CD4-positive, alpha-beta T cell (primary cell): ENCODE measurements around the gene PPP1R1B. TPM values are rescaled to one million over a fixed set of nuclear protein-coding genes. Genes with fewer than 3 reads are reported as not detected.

Experiments used
- ATAC-seq: fragments of 200-7000 bp; cut with Tn5 transposase; one replicate; pipeline ENCODE4 v1.10.0; 2022; ENCODE audit warnings: mild to moderate bottlenecking; ENCODE audit not compliant: poor library complexity
- CTCF ChIA-PET: fragments of 350-600 bp; sonication (Branson Sonifier 250); formaldehyde crosslinking; loops from one replicate; lab custom pipeline; 2021; ENCODE audit warnings: antibody characterized with exemption, inconsistent platforms; lab: Charles Lee
- POLR2A ChIA-PET: fragments of 350-600 bp; sonication (Branson Sonifier 250); formaldehyde crosslinking; loops from one replicate; lab custom pipeline; 2021; ENCODE audit warnings: antibody characterized with exemption, inconsistent platforms; lab: Charles Lee
- DNase-seq, 14 experiments: peaks; one replicate each; pipeline ENCODE4 v3.0.0-alpha.2; 2013 to 2020; ENCODE audit warnings: mixed read lengths in 2 of 14
- H3K27ac ChIP-seq, 2 donors: one replicate each; pipeline versions ENCODE4 v1.5.1 to v1.7.0; 2013; ENCODE audit warnings: low read length in 2 of 2, low read depth in 1 of 2, mild to moderate bottlenecking in 1 of 2
- H3K27me3 ChIP-seq, 2 experiments: 1 replicate in 1 of 2; 2 replicates in 1 of 2; pipeline versions ENCODE4 v1.6.1 to v1.7.0; 2013; ENCODE audit warnings: low read length in 2 of 2, control low read depth in 1 of 2, mild to moderate bottlenecking in 1 of 2, moderate library complexity in 1 of 2; ENCODE audit not compliant: insufficient read depth in 2 of 2, control insufficient read depth in 1 of 2
- H3K36me3 ChIP-seq: one replicate; pipeline ENCODE4 v1.6.1; 2013; ENCODE audit warnings: low read length, control low read depth; ENCODE audit not compliant: insufficient read depth
- H3K4me1 ChIP-seq: one replicate; pipeline ENCODE4 v1.6.1; 2013; ENCODE audit warnings: low read length, control low read depth; ENCODE audit not compliant: insufficient read depth
- H3K4me3 ChIP-seq: one replicate; pipeline ENCODE4 v1.5.1; 2013; ENCODE audit warnings: mild to moderate bottlenecking, low read length, moderate library complexity
- H3K9me3 ChIP-seq, 2 experiments: 1 replicate in 1 of 2; 2 replicates in 1 of 2; pipeline versions ENCODE4 v1.6.1 to v1.7.0; 2013; ENCODE audit warnings: low read length in 2 of 2, mild to moderate bottlenecking in 2 of 2, control low read depth in 1 of 2, moderate library complexity in 1 of 2; ENCODE audit not compliant: control insufficient read depth in 1 of 2, insufficient read depth in 1 of 2
- H3K27ac Mint-ChIP-seq: one replicate; pipeline ENCODE4 v1.8.0; 2020; ENCODE audit warnings: mixed read lengths
- H3K27me3 Mint-ChIP-seq: one replicate; pipeline ENCODE4 v1.8.0; 2021; ENCODE audit warnings: mixed read lengths
- H3K36me3 Mint-ChIP-seq: one replicate; pipeline ENCODE4 v1.8.0; 2021; ENCODE audit warnings: low read depth, mixed read lengths
- H3K4me1 Mint-ChIP-seq: one replicate; pipeline ENCODE4 v1.8.0; 2021; ENCODE audit warnings: low read depth, mixed read lengths
- H3K4me3 Mint-ChIP-seq: one replicate; pipeline ENCODE4 v1.8.0; 2020; ENCODE audit warnings: mild to moderate bottlenecking, mixed read lengths
- H3K9me3 Mint-ChIP-seq: one replicate; pipeline ENCODE4 v1.8.0; 2020; ENCODE audit warnings: mixed read lengths
- intact Hi-C, 2 experiments: fragments of 100-400 bp; cut with DNase I in 1 of 2; cut with micrococcal nuclease in 1 of 2; formaldehyde crosslinking; loops; one replicate each; pipeline versions ENCODE4 v1.15.1 to v1.9.0; 2023 to 2025; cut with DNase I, micrococcal nuclease
- total RNA-seq, 174 experiments: library from RNA in 2 of 174; stranded (reverse) in 2 of 174; gene quantifications; one replicate each; pipeline ENCODE4 v1.2.3 and lab custom pipeline; 2021 to 2026
- TF ChIP-seq, protein P1 (sequence below): fragments of 200-600 bp; IDR thresholded peaks from one replicate; pipeline ENCODE4 v1.8.0; 2022; ENCODE audit warnings: antibody characterized with exemption, mild to moderate bottlenecking

PPP1R1B gene
- total RNA-seq, 2 experiments from 2014 or later, result 0.25 TPM; not detected in 1

DNA sequence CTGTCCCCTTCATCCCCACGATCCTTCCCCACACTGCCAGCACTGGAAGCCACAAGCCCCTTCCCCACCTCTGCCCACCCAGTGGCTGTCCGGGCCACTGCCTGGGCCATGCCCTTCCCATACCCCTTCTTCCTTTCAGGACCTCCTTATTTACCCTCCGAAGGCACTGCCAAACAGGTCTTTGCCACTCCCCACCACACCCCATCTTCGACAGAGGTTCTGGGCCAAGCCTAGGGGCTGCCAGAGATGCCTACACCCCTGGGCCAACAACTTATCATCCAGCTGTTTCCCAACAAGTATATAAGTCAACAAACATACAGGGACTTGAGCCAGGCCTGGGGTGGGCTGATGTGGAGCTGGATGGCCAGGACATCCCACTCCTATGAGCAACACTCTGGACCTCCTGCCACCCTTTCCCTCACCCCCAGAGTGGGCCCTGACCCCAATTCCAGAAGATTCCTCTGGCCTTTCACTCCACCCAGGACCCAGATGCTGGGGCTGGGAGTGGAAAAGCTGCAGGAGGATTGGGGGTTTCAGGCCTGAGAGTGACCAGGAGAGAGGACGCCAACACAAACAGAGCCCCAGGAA, 1.5 kb upstream of the PPP1R1B start:
- peaks cover 45% of the 10 kb centered on the region for H3K27me3 Mint-ChIP-seq
- Histone ChIP-seq H3K4me1 (peaks cover 37% of the 10 kb centered on the region), H3K27ac (no peak overlapping the region), H3K9me3 (peaks cover 0 to 7% of the 10 kb centered on the region in 2 experiments), H3K4me3 (no peak overlapping the region), H3K27me3 (peaks cover 30 to 36% of the 10 kb centered on the region in 2 experiments), H3K36me3 (no peaks in the 10 kb centered on the region)
- no peak for ATAC-seq
- H3K36me3 Mint-ChIP-seq, result no peaks in the 10 kb centered on the region
- no peak overlapping the region for H3K27ac Mint-ChIP-seq
- ChIA-PET POLR2A (no interaction called here), CTCF (no interaction called here)
- intact Hi-C loops, result loop anchor here in 1 of 2 experiments (10.0 kb wide), 1 partner anchor 240 kb away; the partner anchor contains the start of genes IKZF3 and ZPBP2
- peaks cover 25% of the 10 kb centered on the region for H3K4me1 Mint-ChIP-seq
- H3K9me3 Mint-ChIP-seq, result no peaks in the 10 kb centered on the region
- H3K4me3 Mint-ChIP-seq, result peak overlapping the region; percentile 20
- TF ChIP-seq, protein P1, sequence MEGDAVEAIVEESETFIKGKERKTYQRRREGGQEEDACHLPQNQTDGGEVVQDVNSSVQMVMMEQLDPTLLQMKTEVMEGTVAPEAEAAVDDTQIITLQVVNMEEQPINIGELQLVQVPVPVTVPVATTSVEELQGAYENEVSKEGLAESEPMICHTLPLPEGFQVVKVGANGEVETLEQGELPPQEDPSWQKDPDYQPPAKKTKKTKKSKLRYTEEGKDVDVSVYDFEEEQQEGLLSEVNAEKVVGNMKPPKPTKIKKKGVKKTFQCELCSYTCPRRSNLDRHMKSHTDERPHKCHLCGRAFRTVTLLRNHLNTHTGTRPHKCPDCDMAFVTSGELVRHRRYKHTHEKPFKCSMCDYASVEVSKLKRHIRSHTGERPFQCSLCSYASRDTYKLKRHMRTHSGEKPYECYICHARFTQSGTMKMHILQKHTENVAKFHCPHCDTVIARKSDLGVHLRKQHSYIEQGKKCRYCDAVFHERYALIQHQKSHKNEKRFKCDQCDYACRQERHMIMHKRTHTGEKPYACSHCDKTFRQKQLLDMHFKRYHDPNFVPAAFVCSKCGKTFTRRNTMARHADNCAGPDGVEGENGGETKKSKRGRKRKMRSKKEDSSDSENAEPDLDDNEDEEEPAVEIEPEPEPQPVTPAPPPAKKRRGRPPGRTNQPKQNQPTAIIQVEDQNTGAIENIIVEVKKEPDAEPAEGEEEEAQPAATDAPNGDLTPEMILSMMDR, result no peak
- no peak for DNase-seq

DNA sequence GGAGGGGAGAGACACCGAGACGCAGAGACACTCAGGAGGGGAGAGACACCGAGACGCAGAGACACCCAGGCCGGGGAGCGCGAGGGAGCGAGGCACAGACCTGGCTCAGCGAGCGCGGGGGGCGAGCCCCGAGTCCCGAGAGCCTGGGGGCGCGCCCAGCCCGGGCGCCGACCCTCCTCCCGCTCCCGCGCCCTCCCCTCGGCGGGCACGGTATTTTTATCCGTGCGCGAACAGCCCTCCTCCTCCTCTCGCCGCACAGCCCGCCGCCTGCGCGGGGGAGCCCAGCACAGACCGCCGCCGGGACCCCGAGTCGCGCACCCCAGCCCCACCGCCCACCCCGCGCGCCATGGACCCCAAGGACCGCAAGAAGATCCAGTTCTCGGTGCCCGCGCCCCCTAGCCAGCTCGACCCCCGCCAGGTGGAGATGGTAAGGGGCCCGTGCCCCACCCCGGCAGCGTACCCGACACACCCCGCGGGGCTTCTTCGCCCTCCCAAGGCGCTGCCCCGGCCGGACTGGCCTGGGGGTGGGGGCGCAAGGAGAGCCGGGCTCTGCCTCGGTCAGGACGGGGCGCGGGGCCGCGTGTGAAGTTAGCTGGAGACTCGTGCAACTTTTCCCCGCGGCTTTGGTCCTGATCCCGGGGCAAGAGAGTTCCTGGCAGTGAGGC, 427 bp downstream of the PPP1R1B start:
- POLR2A ChIA-PET, result interaction anchor here (1.1 kb wide), 1 partner anchor 10 kb away, joined by 5 read pairs; the partner anchor contains the start of gene STARD3
- Histone ChIP-seq H3K4me1 (peaks cover 37% of the 10 kb centered on the region), H3K27me3 (peaks cover 30 to 40% of the 10 kb centered on the region in 2 experiments), H3K27ac (no peak overlapping the region), H3K4me3 (peak overlapping the region; percentile 19), H3K36me3 (no peaks in the 10 kb centered on the region), H3K9me3 (peaks cover 0 to 7% of the 10 kb centered on the region in 2 experiments)
- TF ChIP-seq, protein P1, result no peak
- DNase-seq, result no peak
- H3K9me3 Mint-ChIP-seq, result no peaks in the 10 kb centered on the region
- peaks cover 32% of the 10 kb centered on the region for H3K4me1 Mint-ChIP-seq
- H3K36me3 Mint-ChIP-seq, result no peaks in the 10 kb centered on the region
- no peak overlapping the region for H3K27ac Mint-ChIP-seq
- peaks cover 53% of the 10 kb centered on the region for H3K27me3 Mint-ChIP-seq
- H3K4me3 Mint-ChIP-seq, result no peak overlapping the region
- intact Hi-C loops, result loop anchor here in 1 of 2 experiments (10.0 kb wide), 1 partner anchor 238 kb away; the partner anchor contains the start of genes IKZF3 and ZPBP2
- CTCF ChIA-PET, result no interaction called here
- no peak for ATAC-seq

DNA sequence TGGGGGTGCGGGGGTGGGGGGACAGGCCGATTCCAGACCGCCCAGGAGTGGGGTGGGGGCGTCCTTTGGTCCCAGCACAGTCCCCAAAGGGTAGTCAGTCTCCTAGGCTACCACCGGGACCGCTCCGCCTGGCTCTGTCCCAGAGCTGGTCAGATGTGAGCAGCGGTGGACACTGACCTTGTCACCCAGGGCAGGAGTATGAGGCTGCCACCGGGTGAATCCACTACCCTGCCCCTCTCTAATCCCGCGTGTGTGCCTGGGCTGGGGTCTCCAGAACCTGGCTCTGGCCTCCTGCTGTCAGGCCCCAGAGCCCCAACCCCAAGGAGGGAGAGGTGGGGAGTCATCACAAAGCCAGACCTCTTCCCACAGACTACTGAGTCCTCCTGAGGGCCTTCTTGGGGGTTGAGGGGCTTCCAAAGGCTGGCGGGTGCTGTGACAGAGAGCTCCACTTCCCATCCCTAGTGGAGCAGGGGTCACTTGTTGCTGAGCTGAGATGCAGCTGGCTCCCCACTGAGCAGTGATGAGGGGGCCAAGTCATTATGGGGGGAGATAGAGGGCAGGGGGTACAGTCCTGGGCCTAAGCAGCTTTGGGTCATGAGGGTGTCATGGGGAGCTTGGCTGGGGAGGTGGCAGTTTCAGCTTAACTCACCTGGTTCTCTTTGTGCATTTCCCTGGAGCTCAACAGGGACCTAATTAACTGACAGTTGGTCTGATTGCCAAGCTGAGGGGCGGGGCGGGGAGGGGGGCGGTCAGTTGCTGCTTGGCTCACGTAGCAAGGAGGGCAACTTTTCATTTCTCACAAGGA, 1.2 kb downstream of the PPP1R1B start:
- H3K4me1 ChIP-seq, result peaks cover 30% of the 10 kb centered on the region
- H3K4me1 Mint-ChIP-seq, result peaks cover 28% of the 10 kb centered on the region
- ATAC-seq (no peak), DNase-seq (no peak)
- CTCF ChIA-PET, result interaction anchor here (0.7 kb wide), 1 partner anchor 26 kb away, joined by 3 read pairs; no protein-coding TSS in a partner anchor
- POLR2A ChIA-PET, result interaction anchor here (1.1 kb wide), 1 partner anchor 9 kb away, joined by 5 read pairs; the partner anchor contains the start of gene STARD3
- no peaks in the 10 kb centered on the region for H3K9me3 Mint-ChIP-seq
- no peak overlapping the region for H3K27ac Mint-ChIP-seq
- H3K36me3 Mint-ChIP-seq, result no peaks in the 10 kb centered on the region
- H3K4me3 Mint-ChIP-seq, result no peak overlapping the region
- no peak overlapping the region for H3K27ac ChIP-seq
- TF ChIP-seq, protein P1, result no peak
- H3K4me3 ChIP-seq, result no peak overlapping the region
- intact Hi-C loops, result loop anchor here in 1 of 2 experiments (10.0 kb wide), 1 partner anchor 237 kb away; the partner anchor contains the start of genes IKZF3 and ZPBP2
- peaks cover 0 to 7% of the 10 kb centered on the region in 2 experiments for H3K9me3 ChIP-seq
- peaks cover 30 to 40% of the 10 kb centered on the region in 2 experiments for H3K27me3 ChIP-seq
- H3K36me3 ChIP-seq, result no peaks in the 10 kb centered on the region
- peaks cover 53% of the 10 kb centered on the region for H3K27me3 Mint-ChIP-seq
